Superior temporal gyrus (tissue), 1 donor: ENCODE results near the gene ILF3.

Experiments used
- DNase-seq: peaks from one replicate; pipeline ENCODE4 v3.0.0-alpha.2; 2016; ENCODE audit errors: extremely low spot score

ILF3 gene

GRCh38 chr19:10729411-10729810 is 75.3 kb downstream of the ILF3 start:
- no peak for DNase-seq

- peak; percentile 51 for DNase-seq
Observed at GRCh38 chr19:10730932-10731331, 76.8 kb downstream of the ILF3 start.

GRCh38 chr19:10735741-10736140 is 81.6 kb downstream of the ILF3 start:
- no peak for DNase-seq

- no peak for DNase-seq
Observed at GRCh38 chr19:10736189-10736588, 82.0 kb downstream of the ILF3 start.

- no peak for DNase-seq
Observed at GRCh38 chr19:10736916-10737551, 82.9 kb downstream of the ILF3 start.

- DNase-seq, result no peak
Observed at GRCh38 chr19:10737722-10738121, 83.6 kb downstream of the ILF3 start.

GRCh38 chr19:10740798-10741197 is 86.7 kb downstream of the ILF3 start:
- DNase-seq, result no peak
